ENCODE measurements around the gene CLEC18C. TPM values are rescaled to one million over a fixed set of nuclear protein-coding genes. Genes with fewer than 3 reads are reported as not detected.
"Not testable (repeated sequence)": the region's sequence is repeated elsewhere in the genome, so short reads cannot be mapped to it uniquely, and the experiment has no call there.

Gene CLEC18C
- total RNA-seq, 1 experiment from 2014 or later: not detected

DNA sequence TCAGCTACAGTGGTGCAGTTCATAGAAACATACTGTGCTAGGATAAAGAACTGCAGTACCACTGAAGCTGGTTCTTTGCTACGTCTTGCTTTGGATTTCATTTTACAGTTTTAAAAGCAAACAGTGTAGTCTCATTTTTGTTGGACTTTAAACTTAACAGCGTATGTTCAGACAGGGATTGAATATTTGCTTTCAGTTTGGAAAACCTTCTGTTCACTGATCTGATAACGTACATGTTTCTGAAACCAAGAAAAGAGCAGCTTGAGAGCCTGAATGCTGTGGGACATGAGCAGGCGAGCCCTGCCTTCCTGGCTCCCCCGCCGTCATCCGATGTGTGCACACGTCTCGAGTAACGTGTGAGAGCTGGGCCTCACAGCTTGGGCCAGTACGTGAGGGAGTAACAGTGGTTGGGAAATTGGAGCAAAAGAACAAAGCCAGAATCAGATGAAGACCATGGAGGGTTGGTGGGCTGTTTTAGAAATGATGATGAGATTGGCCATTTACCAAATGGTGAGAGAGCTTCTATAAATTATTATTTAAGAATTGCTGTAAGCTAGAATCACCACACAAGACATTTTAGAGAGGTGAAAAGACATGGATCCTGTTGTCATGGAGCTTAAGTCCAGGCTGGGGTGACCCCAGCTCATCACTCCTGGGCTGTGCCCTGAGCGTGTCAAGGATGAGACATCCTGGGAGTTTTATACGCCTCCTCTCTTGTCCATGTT, 20.8 kb upstream of the CLEC18C start:
- no peaks in the 10 kb centered on the region for H3K9me3 ChIP-seq (replicated peaks)
- H3K27ac ChIP-seq: no peak overlapping the region
- no peaks in the 10 kb centered on the region for H3K4me1 ChIP-seq (replicated peaks)
- DNase-seq (ENCODE audit: low read depth in 1 of 2, low spot score in 2 of 2): no peak
- no peak overlapping the region for H3K4me3 ChIP-seq
- H3K27me3 ChIP-seq (replicated peaks): no peaks in the 10 kb centered on the region
- H3K36me3 ChIP-seq: peaks cover 70% of the 10 kb centered on the region

DNA sequence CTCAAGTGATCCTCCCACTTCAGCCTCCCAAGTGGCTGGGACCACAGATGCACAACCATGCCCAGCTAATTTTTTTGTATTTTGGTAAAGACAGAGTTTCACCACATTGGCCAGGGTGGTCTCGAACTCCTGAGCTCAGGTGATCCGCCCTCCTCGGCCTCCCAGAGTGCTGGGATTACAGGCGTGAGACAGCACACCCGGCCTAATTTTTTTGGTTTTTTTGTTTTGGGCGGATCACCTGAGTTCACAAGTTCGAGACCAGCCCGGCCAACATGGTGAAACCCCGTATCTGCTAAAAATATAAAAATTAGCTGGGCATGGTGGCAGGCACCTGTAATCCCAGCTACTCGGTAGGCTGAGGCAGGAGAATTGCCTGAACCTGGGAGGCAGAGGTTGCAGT, 18.9 kb upstream of the CLEC18C start:
- not testable (repeated sequence) for DNase-seq (ENCODE audit: low read depth in 1 of 2, low spot score in 2 of 2); H3K27ac ChIP-seq; H3K9me3 ChIP-seq (replicated peaks); H3K4me3 ChIP-seq; H3K4me1 ChIP-seq (replicated peaks); H3K27me3 ChIP-seq (replicated peaks)
- peaks cover 86% of the 10 kb centered on the region for H3K36me3 ChIP-seq

DNA sequence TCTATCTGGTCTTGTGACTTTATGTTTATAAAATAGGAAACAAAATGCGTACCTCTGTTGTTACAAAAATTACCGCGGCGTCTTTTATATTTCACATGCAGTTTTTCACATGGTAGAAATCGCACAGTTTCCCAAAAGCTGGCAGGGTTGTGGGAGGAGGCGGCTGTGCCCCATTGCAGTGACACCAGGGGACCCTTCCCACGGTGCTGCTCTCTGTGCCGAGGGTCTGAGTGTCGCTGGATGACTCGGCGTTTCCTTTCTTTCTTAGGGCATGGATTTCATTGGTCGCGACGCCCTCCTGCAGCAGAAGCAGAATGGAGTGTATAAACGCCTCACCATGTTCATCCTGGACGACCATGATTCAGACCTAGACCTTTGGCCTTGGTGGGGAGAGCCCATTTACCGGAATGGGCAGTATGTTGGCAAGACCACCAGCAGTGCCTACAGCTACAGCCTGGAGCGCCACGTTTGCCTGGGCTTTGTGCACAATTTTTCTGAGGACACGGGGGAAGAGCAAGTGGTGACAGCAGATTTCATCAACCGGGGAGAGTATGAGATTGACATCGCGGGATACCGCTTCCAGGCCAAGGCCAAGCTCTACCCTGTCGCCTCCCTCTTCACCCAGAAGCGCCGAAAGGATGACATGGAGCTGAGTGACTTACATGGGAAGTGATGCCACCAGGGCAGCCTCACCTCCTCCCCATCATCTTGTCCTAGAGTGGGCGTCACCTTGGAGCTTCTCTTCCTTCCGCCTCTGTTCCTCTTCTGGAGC, 17.2 kb upstream of the CLEC18C start:
- Histone ChIP-seq H3K4me3 (no peak overlapping the region), H3K4me1 (replicated peaks) (no peaks in the 10 kb centered on the region; the same call in 1 of the 2 replicates), H3K27me3 (replicated peaks) (no peaks in the 10 kb centered on the region), H3K27ac (no peak overlapping the region), H3K9me3 (replicated peaks) (no peaks in the 10 kb centered on the region), H3K36me3 (peaks cover 87% of the 10 kb centered on the region)
- DNase-seq (ENCODE audit: low read depth in 1 of 2, low spot score in 2 of 2): no peak

DNA sequence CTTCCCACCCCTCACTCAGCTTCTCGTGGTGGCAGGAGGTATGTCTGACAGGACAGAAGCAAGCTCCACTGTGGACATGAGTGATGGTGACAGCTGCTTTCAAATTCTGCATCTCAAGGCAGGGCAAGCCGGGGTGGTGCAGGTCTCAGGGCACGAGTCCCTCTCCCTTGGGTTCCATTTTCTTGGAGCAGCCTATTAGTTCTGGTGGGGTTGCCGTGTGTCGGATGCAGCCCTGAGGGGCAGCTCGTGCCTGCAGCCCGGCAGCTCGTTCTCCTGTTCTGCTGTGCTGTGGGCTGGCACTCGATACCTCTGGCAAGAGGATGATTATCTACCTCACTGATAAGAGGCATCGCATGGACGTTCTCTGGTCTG, 16.5 kb upstream of the CLEC18C start:
- H3K4me1 ChIP-seq (replicated peaks): peaks cover 5% of the 10 kb centered on the region
- no peaks in the 10 kb centered on the region for H3K9me3 ChIP-seq (replicated peaks)
- H3K27me3 ChIP-seq (replicated peaks): no peaks in the 10 kb centered on the region
- H3K4me3 ChIP-seq: no peak overlapping the region
- peaks cover 84% of the 10 kb centered on the region for H3K36me3 ChIP-seq
- DNase-seq (ENCODE audit: low read depth in 1 of 2, low spot score in 2 of 2): no peak
- no peak overlapping the region for H3K27ac ChIP-seq

DNA sequence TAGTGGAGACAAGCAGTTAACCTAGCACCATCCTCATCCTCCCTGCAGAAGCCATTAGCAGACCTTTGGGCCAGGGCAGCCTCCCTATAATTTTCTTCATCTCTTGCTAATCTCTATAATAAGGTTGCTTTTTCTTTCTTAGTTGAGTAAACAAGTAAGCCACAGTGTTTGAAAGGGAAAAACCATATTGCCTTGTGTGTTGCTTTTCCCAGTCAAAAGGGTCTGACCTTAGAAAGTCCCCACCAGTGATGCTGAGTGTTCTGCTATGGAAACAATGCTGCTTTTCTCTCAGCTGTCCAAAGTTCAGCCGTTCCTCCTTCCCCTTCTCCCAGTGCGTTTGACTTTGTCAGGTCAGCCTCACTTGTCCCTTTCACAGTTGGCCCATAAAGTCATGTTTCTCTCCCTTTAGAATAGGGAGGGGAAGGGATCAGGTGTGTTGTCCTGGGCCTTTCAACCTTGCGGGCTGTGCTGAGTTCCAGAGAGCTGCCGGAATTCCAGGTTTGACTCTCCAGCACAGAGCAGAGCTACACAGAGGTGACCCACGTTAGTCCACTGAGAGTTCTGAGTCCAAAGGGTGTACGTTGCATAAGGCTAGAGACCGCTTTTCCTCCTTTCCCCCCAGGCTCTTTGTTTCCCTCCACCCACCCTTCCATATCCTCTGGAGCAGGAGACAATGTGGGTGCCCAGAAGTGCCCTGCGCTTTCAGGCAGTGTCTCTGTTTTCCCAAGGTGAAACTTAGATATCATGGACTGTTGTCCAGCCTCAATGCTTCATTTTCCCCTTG, 15.9 kb upstream of the CLEC18C start:
- H3K4me1 ChIP-seq (replicated peaks): peaks cover 10% of the 10 kb centered on the region
- H3K27ac ChIP-seq: no peak overlapping the region
- H3K9me3 ChIP-seq (replicated peaks): no peaks in the 10 kb centered on the region
- peaks cover 78% of the 10 kb centered on the region for H3K36me3 ChIP-seq
- DNase-seq (ENCODE audit: low read depth in 1 of 2, low spot score in 2 of 2): no peak
- H3K4me3 ChIP-seq: no peak overlapping the region
- H3K27me3 ChIP-seq (replicated peaks): no peaks in the 10 kb centered on the region

DNA sequence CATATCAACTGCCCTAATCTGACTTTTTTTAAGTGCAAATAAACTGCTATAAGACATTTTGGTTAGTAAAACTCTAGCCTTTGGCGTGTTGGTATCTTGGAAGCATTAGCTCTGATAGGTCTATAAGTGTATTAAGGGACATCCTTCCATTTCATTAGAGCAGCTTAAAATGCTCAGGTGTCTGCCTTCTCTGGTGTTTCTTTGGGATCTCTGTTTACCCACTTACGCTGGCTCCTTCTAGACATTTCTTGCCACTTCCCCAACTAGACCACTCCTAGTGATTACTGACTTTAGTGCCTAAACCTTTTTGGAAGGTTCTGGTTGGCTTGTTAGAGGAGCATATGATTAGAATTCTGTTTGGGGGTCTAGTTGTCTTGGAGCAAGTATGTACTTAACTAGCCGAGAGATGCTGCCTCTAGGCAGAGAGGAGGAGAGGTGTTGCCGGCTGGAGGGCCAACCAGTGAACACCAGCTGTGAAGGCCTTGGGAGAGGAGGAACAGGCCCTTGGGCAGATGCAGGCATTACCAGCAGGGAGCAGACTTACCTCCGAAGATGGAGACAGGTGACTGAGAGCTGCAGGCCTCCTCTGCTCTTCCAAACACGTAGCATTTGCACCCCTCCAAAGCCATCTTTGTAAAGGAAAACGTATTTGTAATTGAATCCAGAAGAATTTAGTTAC, 15.2 kb upstream of the CLEC18C start:
- Histone ChIP-seq H3K4me3 (no peak overlapping the region), H3K4me1 (replicated peaks) (peaks cover 13% of the 10 kb centered on the region), H3K9me3 (replicated peaks) (no peaks in the 10 kb centered on the region), H3K27me3 (replicated peaks) (no peaks in the 10 kb centered on the region), H3K27ac (no peak overlapping the region), H3K36me3 (peaks cover 71% of the 10 kb centered on the region)
- no peak for DNase-seq (ENCODE audit: low read depth in 1 of 2, low spot score in 2 of 2)

DNA sequence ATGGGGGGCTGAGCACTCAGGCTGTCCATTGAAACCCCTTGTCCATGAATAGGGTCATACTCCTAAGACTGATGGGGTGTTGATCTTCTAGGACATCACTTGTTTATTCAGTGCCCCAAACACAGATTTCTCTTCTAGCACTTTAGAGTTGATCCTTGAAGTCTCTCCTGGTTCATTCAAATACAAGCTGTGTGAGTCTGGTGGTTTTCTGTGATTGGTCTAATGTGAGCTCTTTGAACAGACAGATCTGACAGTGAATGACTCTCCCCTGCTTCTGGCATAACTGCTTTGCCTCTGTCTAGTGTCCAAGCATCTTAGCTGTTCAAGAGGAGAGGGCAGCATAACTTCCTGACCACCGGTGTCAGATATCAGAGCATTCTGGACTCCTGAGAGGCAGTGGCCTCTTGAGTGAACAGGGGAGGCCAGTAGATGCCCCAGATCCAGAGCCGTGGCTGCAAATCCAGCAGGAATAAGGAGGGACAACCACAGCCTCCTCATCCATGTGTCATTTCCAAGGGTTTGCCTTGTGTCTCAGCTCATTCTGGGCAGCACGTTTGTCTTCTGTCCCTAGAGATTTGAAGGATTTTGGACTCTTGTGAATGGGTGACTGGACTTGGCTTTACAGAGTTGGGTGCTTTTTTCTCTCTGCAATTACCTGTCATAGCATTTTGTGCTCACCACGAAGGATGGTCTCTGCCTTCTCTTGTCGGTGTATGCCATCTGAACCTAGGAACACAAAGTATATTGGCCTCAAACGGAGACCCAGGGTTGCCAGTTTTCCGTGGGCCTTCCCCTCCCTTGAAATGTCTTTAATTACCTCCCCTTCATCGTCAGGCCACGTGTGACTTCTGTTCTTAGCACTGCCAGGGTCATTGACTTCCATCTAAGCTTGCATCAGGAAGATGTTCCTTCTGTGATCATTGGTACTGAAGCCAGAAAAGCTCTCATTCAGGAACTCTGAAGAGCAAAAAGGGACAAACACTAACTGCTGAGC, 13.9 kb upstream of the CLEC18C start:
- H3K27ac ChIP-seq: no peak overlapping the region
- no peaks in the 10 kb centered on the region for H3K9me3 ChIP-seq (replicated peaks)
- H3K36me3 ChIP-seq: peaks cover 58% of the 10 kb centered on the region
- no peaks in the 10 kb centered on the region for H3K27me3 ChIP-seq (replicated peaks)
- H3K4me3 ChIP-seq: no peak overlapping the region
- H3K4me1 ChIP-seq (replicated peaks): peaks cover 13% of the 10 kb centered on the region
- no peak for DNase-seq (ENCODE audit: low read depth in 1 of 2, low spot score in 2 of 2)

DNA sequence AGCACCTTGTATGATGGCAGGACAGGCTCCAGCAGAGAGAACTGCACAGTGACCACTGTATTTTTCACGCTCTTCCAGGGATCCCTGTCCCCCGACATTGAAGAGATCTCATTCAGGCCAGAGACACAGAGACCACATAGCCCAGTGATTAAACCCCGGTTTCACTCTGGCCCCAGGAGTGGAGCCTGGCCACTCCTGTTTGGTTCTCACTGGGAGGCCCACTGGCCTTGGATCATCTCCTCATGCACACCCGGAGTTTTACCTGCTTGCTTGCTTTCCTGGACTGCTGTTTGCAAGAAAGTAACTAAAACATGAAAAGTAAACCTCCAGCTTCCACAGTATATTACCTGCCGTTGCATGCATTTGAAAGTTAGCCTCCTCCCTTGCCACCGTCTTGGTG, 13.2 kb upstream of the CLEC18C start:
- Histone ChIP-seq H3K4me1 (replicated peaks) (peaks cover 13% of the 10 kb centered on the region), H3K27ac (no peak overlapping the region), H3K4me3 (no peak overlapping the region), H3K36me3 (peaks cover 57% of the 10 kb centered on the region), H3K27me3 (replicated peaks) (no peaks in the 10 kb centered on the region), H3K9me3 (replicated peaks) (no peaks in the 10 kb centered on the region)
- no peak for DNase-seq (ENCODE audit: low read depth in 1 of 2, low spot score in 2 of 2)

DNA sequence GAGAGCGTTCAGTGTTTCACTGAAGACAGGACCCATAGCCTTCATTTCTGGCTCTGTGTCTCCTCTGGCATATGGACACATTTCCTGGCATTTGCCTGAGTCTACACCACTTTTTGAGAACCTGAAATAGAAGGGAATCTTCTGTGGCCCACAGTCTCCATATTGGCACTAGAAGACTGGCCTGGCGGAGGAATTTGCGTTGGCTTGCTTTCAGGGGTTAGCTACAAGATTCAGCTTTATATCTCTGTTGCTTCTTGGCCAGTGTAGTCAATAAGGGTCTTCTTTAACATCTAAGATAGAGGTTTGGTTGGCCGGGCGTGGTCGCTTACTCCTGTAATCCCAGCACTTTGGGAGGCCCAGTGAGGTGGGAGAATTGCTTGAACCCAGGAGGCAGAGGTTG, 12.8 kb upstream of the CLEC18C start:
- no peaks in the 10 kb centered on the region for H3K9me3 ChIP-seq (replicated peaks)

DNA sequence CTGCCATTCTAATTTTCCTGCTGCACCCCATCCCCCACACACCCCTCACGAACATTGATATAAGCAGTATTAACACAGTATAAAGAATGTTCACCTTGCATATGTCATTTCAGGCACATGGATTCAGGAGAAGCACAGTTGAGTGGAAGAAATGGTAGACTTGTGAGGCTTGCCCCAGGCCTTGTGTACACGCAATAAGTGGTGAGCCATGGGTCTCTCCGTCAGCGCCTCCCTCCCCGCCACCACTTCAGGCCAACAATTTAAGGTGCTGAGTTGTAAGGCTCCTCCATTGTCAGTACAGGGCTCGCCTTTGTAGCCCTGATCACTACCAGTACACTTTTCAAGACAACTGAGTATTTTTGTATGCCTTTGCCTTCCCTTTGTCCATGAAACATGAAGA, 12.2 kb upstream of the CLEC18C start:
- Histone ChIP-seq H3K36me3 (peaks cover 51% of the 10 kb centered on the region), H3K27ac (no peak overlapping the region), H3K27me3 (replicated peaks) (no peaks in the 10 kb centered on the region), H3K4me3 (no peak overlapping the region), H3K9me3 (replicated peaks) (no peaks in the 10 kb centered on the region), H3K4me1 (replicated peaks) (peaks cover 13% of the 10 kb centered on the region)
- DNase-seq (ENCODE audit: low read depth in 1 of 2, low spot score in 2 of 2): peak in 1 of 2 experiments; percentile 36

More for the DNA sequence above, 12.8 kb upstream of the CLEC18C start:
- Histone ChIP-seq H3K4me1 (replicated peaks) (peaks cover 13% of the 10 kb centered on the region), H3K27ac (no peak overlapping the region), H3K27me3 (replicated peaks) (no peaks in the 10 kb centered on the region), H3K4me3 (no peak overlapping the region), H3K36me3 (peaks cover 56% of the 10 kb centered on the region)
- DNase-seq (ENCODE audit: low read depth in 1 of 2, low spot score in 2 of 2): peak in 1 of 2 experiments; percentile 44

DNA sequence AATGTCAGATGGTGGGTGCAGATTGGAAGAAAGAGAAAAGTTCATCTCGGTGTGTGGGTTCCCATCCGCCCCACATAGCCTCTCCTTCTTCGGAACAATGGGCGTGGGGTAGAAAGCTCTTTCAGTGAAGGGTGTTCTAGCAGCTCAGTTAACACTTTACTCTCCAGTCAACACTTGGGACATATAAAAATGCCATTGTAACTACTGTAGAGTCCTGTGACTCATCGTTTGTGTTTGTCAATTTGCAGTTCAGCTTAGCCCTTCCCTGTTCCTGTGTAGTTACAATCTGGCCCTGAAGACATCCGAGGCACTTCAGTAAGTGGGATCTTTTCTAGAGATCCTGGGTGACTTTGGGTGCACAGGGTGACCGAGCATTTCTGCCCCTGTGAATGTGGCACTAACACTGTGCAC, 11.5 kb upstream of the CLEC18C start:
- DNase-seq (ENCODE audit: low read depth in 1 of 2, low spot score in 2 of 2): peak; percentile 54 to 60
- Histone ChIP-seq H3K27ac (no peak overlapping the region), H3K4me1 (replicated peaks) (peaks cover 13% of the 10 kb centered on the region), H3K9me3 (replicated peaks) (no peaks in the 10 kb centered on the region), H3K4me3 (no peak overlapping the region), H3K27me3 (replicated peaks) (no peaks in the 10 kb centered on the region), H3K36me3 (peaks cover 44% of the 10 kb centered on the region)

DNA sequence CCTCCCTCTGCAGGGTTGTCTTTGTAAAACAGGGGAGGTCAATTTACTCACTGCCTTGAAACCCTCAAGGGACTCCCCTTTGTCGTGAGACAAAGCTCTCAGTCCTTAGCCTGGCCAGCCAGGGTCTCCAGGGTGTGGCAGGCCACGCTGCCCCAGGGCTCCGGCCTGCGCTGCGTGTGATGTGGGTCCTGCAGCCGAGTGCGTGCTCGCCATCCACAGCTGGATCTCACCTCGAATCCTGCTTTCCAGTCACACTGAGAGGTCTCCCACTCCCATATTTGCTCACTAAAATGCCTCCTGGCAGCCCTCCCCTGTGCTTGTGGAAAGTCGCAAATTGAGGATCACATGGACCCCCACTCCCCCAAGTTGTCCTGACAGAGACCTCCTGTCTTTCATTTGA, 10.0 kb upstream of the CLEC18C start:
- H3K27me3 ChIP-seq (replicated peaks): no peaks in the 10 kb centered on the region
- no peak overlapping the region for H3K27ac ChIP-seq
- peak in 1 of 2 experiments; percentile 42 for DNase-seq (ENCODE audit: low read depth in 1 of 2, low spot score in 2 of 2)
- H3K9me3 ChIP-seq (replicated peaks): no peaks in the 10 kb centered on the region
- peaks cover 13% of the 10 kb centered on the region for H3K4me1 ChIP-seq (replicated peaks)
- peaks cover 28% of the 10 kb centered on the region for H3K36me3 ChIP-seq
- no peak overlapping the region for H3K4me3 ChIP-seq
